HG03108 (cell line): Measurements from ENCODE around the gene RNF224.
A peak's percentile ranks its signal among the peaks of the same experiment; 100 is the strongest.
"Not testable (repeated sequence)": the region's sequence is repeated elsewhere in the genome, so short reads cannot be mapped to it uniquely, and the experiment has no call there.

Experiments
- ATAC-seq: cut with Tn5 transposase; IDR thresholded peaks from one replicate; pipeline ENCODE4 v1.9.1; 2021; ENCODE audit warnings: moderate library complexity; ENCODE audit not compliant: unreplicated experiment

The RNF224 gene

GRCh38 chr9:137251490-137252268 is 24.4 kb downstream of the RNF224 start:
- no peak for ATAC-seq

- ATAC-seq, result no peak
Measured at GRCh38 chr9:137252555-137253506, 25.5 kb downstream of the RNF224 start.

GRCh38 chr9:137253717-137254623 is 26.7 kb downstream of the RNF224 start:
- ATAC-seq, result no peak

- ATAC-seq, result peak; percentile 70
Measured at GRCh38 chr9:137254624-137255447, 27.5 kb downstream of the RNF224 start, which contains the start of gene NELFB. Gene NELFB, plus strand, starts transcription at chr9:137255327.

GRCh38 chr9:137255448-137256114 is 28.3 kb downstream of the RNF224 start:
- no peak for ATAC-seq

- ATAC-seq, result no peak
Measured at GRCh38 chr9:137256362-137256761, 29.1 kb downstream of the RNF224 start.

- no peak for ATAC-seq
Measured at GRCh38 chr9:137256856-137257255, 29.6 kb downstream of the RNF224 start.

GRCh38 chr9:137262173-137262908 is 35.0 kb downstream of the RNF224 start:
- ATAC-seq, result not testable (repeated sequence)

GRCh38 chr9:137262909-137263285 is 35.6 kb downstream of the RNF224 start:
- ATAC-seq, result no peak

GRCh38 chr9:137263506-137263905 is 36.2 kb downstream of the RNF224 start:
- ATAC-seq, result no peak

GRCh38 chr9:137264067-137264466 is 36.8 kb downstream of the RNF224 start:
- no peak for ATAC-seq

GRCh38 chr9:137265496-137266161 is 38.3 kb downstream of the RNF224 start:
- ATAC-seq, result no peak

GRCh38 chr9:137266162-137266527 is 38.8 kb downstream of the RNF224 start:
- no peak for ATAC-seq

GRCh38 chr9:137266585-137267453 is 39.5 kb downstream of the RNF224 start:
- ATAC-seq, result no peak

- no peak for ATAC-seq
Measured at GRCh38 chr9:137267933-137268355, 40.6 kb downstream of the RNF224 start.

GRCh38 chr9:137268538-137269201 is 41.4 kb downstream of the RNF224 start:
- no peak for ATAC-seq
